GM12878 (cell line): ENCODE measurements around the gene GNPTAB. TPM values are rescaled to one million over a fixed set of nuclear protein-coding genes. Genes with fewer than 3 reads are reported as not detected.
"Not testable (repeated sequence)": the region's sequence is repeated elsewhere in the genome, so short reads cannot be mapped to it uniquely, and the experiment has no call there.

Source experiments
- ATAC-seq: fragments of 200-7000 bp; cut with Tn5 transposase; 3 replicates; pipeline ENCODE4 v1.9.1; 2020; ENCODE audit warnings: mild to moderate bottlenecking, moderate library complexity
- BruUV-seq: library from RNA; stranded (reverse); fragments of 400-500 nt; replicated peaks from 2 replicates; lab custom pipeline; 2021; lab: Mats Ljungman, UMichigan
- CTCF ChIA-PET: fragments of 300-600 bp; sonication (Branson Sonifier 250); formaldehyde crosslinking; extraction: SDS; loops from one replicate; lab custom pipeline; 2021; ENCODE audit warnings: inconsistent platforms; lab: Yijun Ruan, JAX
- POLR2A ChIA-PET: fragments of 350-600 bp; formaldehyde crosslinking; extraction: SDS; loops from one replicate; lab custom pipeline; 2021; ENCODE audit warnings: inconsistent platforms; lab: Charles Lee
- RAD21 ChIA-PET: fragments of 300-600 bp; sonication (Branson Sonifier 250); formaldehyde crosslinking; loops from one replicate; lab custom pipeline; 2023; ENCODE audit warnings: antibody characterized with exemption; ENCODE audit not compliant: unreplicated experiment; lab: Charles Lee
- SMC1A ChIA-PET: fragments of 300-600 bp; sonication (Branson Sonifier 250); formaldehyde crosslinking; loops from one replicate; lab custom pipeline; 2023; ENCODE audit not compliant: unreplicated experiment, uncharacterized antibody; lab: Charles Lee
- DNase-seq: peaks from one replicate; pipeline ENCODE4 v3.0.0-alpha.2; 2011; ENCODE audit warnings: low read depth, low spot score
- FAIRE-seq: peaks from 3 replicates; lab custom pipeline; 2011; peaks lifted over from hg19 to GRCh38; lab: Jason Lieb, UNC
- H2AFZ ChIP-seq: 2 replicates; pipeline ENCODE4 v1.6.0; 2011; ENCODE audit warnings: low read depth, low read length, control low read depth; ENCODE audit not compliant: control insufficient read depth
- H3K27ac ChIP-seq: 2 replicates; pipeline ENCODE4 v1.5.1; 2011; ENCODE audit warnings: control low read depth; ENCODE audit not compliant: control insufficient read depth, insufficient read depth
- H3K27me3 ChIP-seq, 2 experiments: replicated peaks in 1 of 2; 2 replicates each; pipeline versions ENCODE4 v1.6.0 to v1.6.1; 2011; ENCODE audit warnings: low read length in 1 of 2; ENCODE audit not compliant: control insufficient read depth in 2 of 2, insufficient read depth in 2 of 2
- H3K36me3 ChIP-seq, 2 experiments: 2 replicates each; pipeline ENCODE4 v1.5.1; 2011; ENCODE audit warnings: low read length in 1 of 2; ENCODE audit not compliant: control insufficient read depth in 2 of 2, insufficient read depth in 2 of 2
- H3K4me1 ChIP-seq: 2 replicates; pipeline ENCODE4 v1.6.1; 2011; ENCODE audit warnings: mild to moderate bottlenecking, low read length, moderate library complexity, mixed read lengths; ENCODE audit not compliant: control insufficient read depth, insufficient read depth
- H3K4me2 ChIP-seq: 2 replicates; pipeline ENCODE4 v1.6.0; 2011; ENCODE audit warnings: control low read depth; ENCODE audit not compliant: control insufficient read depth, insufficient read depth
- H3K4me3 ChIP-seq: fragments of 200-600 bp; sonication (generic); 2 replicates; pipeline ENCODE4 v1.5.1; 2016
- H3K79me2 ChIP-seq: 2 replicates; pipeline ENCODE4 v1.6.0; 2011; ENCODE audit warnings: low read length; ENCODE audit not compliant: control insufficient read depth, insufficient read depth
- H3K9ac ChIP-seq: 2 replicates; pipeline ENCODE4 v1.8.0; 2011; ENCODE audit warnings: low read length, control low read depth, mixed read lengths; ENCODE audit not compliant: control insufficient read depth, insufficient read depth
- H3K9me3 ChIP-seq: replicated peaks from 3 replicates; pipeline ENCODE4 v1.5.1; 2011; ENCODE audit warnings: mild to moderate bottlenecking, low read length; ENCODE audit not compliant: control insufficient read depth, insufficient read depth
- H4K20me1 ChIP-seq: 2 replicates; pipeline ENCODE4 v1.6.0; 2011; ENCODE audit not compliant: control insufficient read depth, insufficient read depth
- BACH1 ChIP-seq: fragments of 450-650 bp; IDR thresholded peaks from 2 replicates; pipeline ENCODE4 v1.6.1; 2017; ENCODE audit warnings: mild to moderate bottlenecking, borderline replicate concordance
- MLLT1 ChIP-seq: fragments of 450-650 bp; IDR thresholded peaks from 2 replicates; pipeline ENCODE4 v1.6.1; 2016; ENCODE audit warnings: mild to moderate bottlenecking
- POU2F2 ChIP-seq: IDR thresholded peaks from 3 replicates; pipeline ENCODE4 v1.6.1; 2011; ENCODE audit warnings: low read depth, mild to moderate bottlenecking, low read length, borderline replicate concordance
- SMAD1 ChIP-seq: fragments of 450-650 bp; IDR thresholded peaks from 2 replicates; pipeline ENCODE4 v1.6.1; 2018; ENCODE audit warnings: mild to moderate bottlenecking, low read depth; ENCODE audit not compliant: partially characterized antibody
- SUPT20H ChIP-seq: IDR thresholded peaks from 2 replicates; pipeline ENCODE4 v1.6.1; 2011; ENCODE audit warnings: low read depth, mild to moderate bottlenecking, low read length, moderate library complexity, borderline replicate concordance; ENCODE audit not compliant: control insufficient read depth
- ZNF384 ChIP-seq: IDR thresholded peaks from 2 replicates; pipeline ENCODE4 v1.6.1; 2012; ENCODE audit warnings: low read depth, mild to moderate bottlenecking, low read length, improper control_type of control experiment, borderline replicate concordance
- WGBS: methylation state at CpG from one replicate; pipeline ENCODE4 v1.1.6; 2016; ENCODE audit warnings: low lambda C conversion rate; ENCODE audit not compliant: insufficient replicate concordance, insufficient coverage; ENCODE audit errors: missing lambda C conversion rate; 5-methylcytosine and 5-hydroxymethylcytosine counted together
- in situ Hi-C: fragments of 300-500 bp; cut with MboI; formaldehyde crosslinking; loops from 9 replicates; pipeline ENCODE4 v1.14.3; 2018; ENCODE audit warnings: mixed read lengths
- intact Hi-C: fragments of 100-400 bp; cut with micrococcal nuclease; formaldehyde crosslinking; loops from one replicate; pipeline ENCODE4 v1.14.2; 2022; ENCODE audit not compliant: unreplicated experiment
- polyA plus RNA-seq, 11 experiments: library from polyadenylated mRNA; depleted of rRNA in 4 of 11; unstranded in 6 of 11; stranded (reverse) in 5 of 11; fragments of >200 nt; fragmentation: Nextera tagmentation in 4 of 11; fragmentation: Illumina TruSeq in 1 of 11; extraction: Ambion mirVana in 4 of 11; extraction: Trizol in 1 of 11; gene quantifications; 1 replicate in 1 of 11; 2 replicates in 10 of 11; pipeline versions ENCODE4 v1.2.1 to v1.2.3, GENCODE V29; 2011 to 2016; ENCODE audit warnings: inconsistent platforms in 2 of 11, missing spikeins in 2 of 11, low read depth in 1 of 11
- total RNA-seq, 4 experiments: library from RNA; depleted of rRNA in 3 of 4; stranded (reverse); fragments of >200 nt in 3 of 4; fragmentation: Illumina TruSeq in 1 of 4; extraction: Trizol in 1 of 4; gene quantifications; 2 replicates each; pipeline versions ENCODE4 v1.2.1 to v1.2.3, GENCODE V29; 2013 to 2021

Gene GNPTAB
- total and polyA plus RNA-seq, 10 of the 15 experiments (the other 5 are each of a cell fraction or from before 2014, with no cell fraction given): 9.8 to 38.9 (median 35.3) TPM

GRCh38 chr12:101819467-101819866 is 11.3 kb downstream of the GNPTAB start (continued):
- no peak for TF ChIP-seq BACH1
- peak; percentile 23; the same call in 1 of the 3 replicates for TF ChIP-seq POU2F2
- no peak for TF ChIP-seq SUPT20H
- TF ChIP-seq MLLT1: peak; percentile 71; the same call in 1 of the 2 replicates
- no peak for TF ChIP-seq SMAD1
- TF ChIP-seq ZNF384: no peak

GRCh38 chr12:101818689-101819088 is 12.1 kb downstream of the GNPTAB start:
- H2AFZ ChIP-seq, H3K36me3 ChIP-seq, H3K9me3 ChIP-seq, H3K4me3 ChIP-seq, H3K4me2 ChIP-seq, DNase-seq, ATAC-seq, in situ Hi-C loops, H4K20me1 ChIP-seq, H3K27me3 ChIP-seq, FAIRE-seq, BruUV-seq, POLR2A ChIA-PET, RAD21 ChIA-PET, intact Hi-C loops, H3K9ac ChIP-seq, H3K27ac ChIP-seq, H3K4me1 ChIP-seq: not testable (repeated sequence)
- ChIA-PET CTCF (interaction anchor here (1.2 kb wide), 1 partner anchor 21 kb away, joined by 3 read pairs; no protein-coding TSS in a partner anchor), SMC1A (interaction anchor here (1.0 to 3.7 kb wide), 3 partner anchors 10 to 45 kb away, joined by 4 to 18 read pairs (median 9); no protein-coding TSS in a partner anchor)
- H3K79me2 ChIP-seq: peaks cover 23% of the 10 kb centered on the region
- 91% methylated on average over 4 of the region's 4 CpGs for WGBS
